GM23338 (cell line): Measurements from ENCODE around the gene NBDY. TPM values are rescaled to one million over a fixed set of nuclear protein-coding genes. Genes with fewer than 3 reads are reported as not detected.
"Not testable (repeated sequence)": the region's sequence is repeated elsewhere in the genome, so short reads cannot be mapped to it uniquely, and the experiment has no call there.

ENCODE experiments used
- ATAC-seq: fragments of 200-7000 bp; cut with Tn5 transposase; 3 replicates; pipeline ENCODE4 v1.9.1; 2020
- DNase-seq: peaks from one replicate; pipeline ENCODE4 v3.0.0-alpha.2; 2015; ENCODE audit warnings: low spot score
- H2AFZ ChIP-seq: fragments of 200-600 bp; sonication (generic); 2 replicates; pipeline ENCODE4 v1.8.0; 2016; ENCODE audit warnings: antibody characterized with exemption, mild to moderate bottlenecking, moderate library complexity
- H3F3A ChIP-seq: fragments of 200-600 bp; sonication (generic); replicated peaks from 2 replicates; pipeline ENCODE4 v1.8.0; 2017; ENCODE audit warnings: antibody characterized with exemption, mixed run types, low read depth
- H3K27ac ChIP-seq: fragments of 200-600 bp; sonication (generic); 2 replicates; pipeline ENCODE4 v1.6.1; 2016; ENCODE audit warnings: low read depth
- H3K27me3 ChIP-seq: fragments of 200-600 bp; sonication (generic); 2 replicates; pipeline ENCODE4 v1.8.0; 2016; ENCODE audit warnings: mild to moderate bottlenecking, mixed run types, moderate library complexity; ENCODE audit not compliant: insufficient read depth
- H3K36me3 ChIP-seq: fragments of 200-600 bp; sonication (generic); 2 replicates; pipeline ENCODE4 v1.8.0; 2016; ENCODE audit warnings: mild to moderate bottlenecking; ENCODE audit not compliant: insufficient read depth
- H3K4me1 ChIP-seq: fragments of 200-600 bp; sonication (generic); 2 replicates; pipeline ENCODE4 v1.8.0; 2016; ENCODE audit warnings: mild to moderate bottlenecking, moderate library complexity; ENCODE audit not compliant: insufficient read depth
- H3K4me2 ChIP-seq: fragments of 200-600 bp; sonication (generic); 2 replicates; pipeline ENCODE4 v1.7.1; 2017; ENCODE audit warnings: mixed run types
- H3K4me3 ChIP-seq: fragments of 200-600 bp; sonication (generic); 2 replicates; pipeline ENCODE4 v1.6.1; 2016; ENCODE audit warnings: mixed run types
- H3K79me2 ChIP-seq: fragments of 200-600 bp; sonication (generic); replicated peaks from 2 replicates; pipeline ENCODE4 v1.8.0; 2017; ENCODE audit warnings: mild to moderate bottlenecking; ENCODE audit not compliant: insufficient read depth
- H3K9me2 ChIP-seq: fragments of 200-600 bp; sonication (generic); 2 replicates; pipeline ENCODE4 v1.8.0; 2017; ENCODE audit not compliant: insufficient read depth
- H4K20me1 ChIP-seq: fragments of 200-600 bp; sonication (generic); replicated peaks from 2 replicates; pipeline ENCODE4 v1.8.0; 2017; ENCODE audit warnings: mild to moderate bottlenecking; ENCODE audit not compliant: insufficient read depth
- H3K27ac Mint-ChIP-seq: 2 replicates; pipeline ENCODE4 v1.8.0; 2020; ENCODE audit warnings: inconsistent platforms, mild to moderate bottlenecking, moderate library complexity, mixed read lengths
- H3K27me3 Mint-ChIP-seq: 3 replicates; pipeline ENCODE4 v1.8.0; 2022; ENCODE audit warnings: low read depth, mild to moderate bottlenecking, moderate library complexity, mixed read lengths, inconsistent platforms; ENCODE audit not compliant: insufficient read depth, poor library complexity
- H3K36me3 Mint-ChIP-seq: 3 replicates; pipeline ENCODE4 v1.8.0; 2021; ENCODE audit warnings: low read depth, mild to moderate bottlenecking, inconsistent platforms, moderate library complexity, mixed read lengths
- H3K4me1 Mint-ChIP-seq: 3 replicates; pipeline ENCODE4 v1.8.0; 2020; ENCODE audit warnings: mild to moderate bottlenecking, inconsistent platforms, mixed read lengths
- H3K4me3 Mint-ChIP-seq: 3 replicates; pipeline ENCODE4 v1.8.0; 2021; ENCODE audit warnings: moderate library complexity, mild to moderate bottlenecking, inconsistent platforms, mixed read lengths
- H3K9me3 Mint-ChIP-seq: 3 replicates; pipeline ENCODE4 v1.8.0; 2020; ENCODE audit warnings: moderate library complexity, mild to moderate bottlenecking, inconsistent platforms, mixed read lengths
- EZH2 ChIP-seq: fragments of 200-600 bp; sonication (generic); IDR thresholded peaks from one replicate; pipeline ENCODE4 v1.8.0; 2017; ENCODE audit warnings: antibody characterized with exemption, mild to moderate bottlenecking, low read depth; ENCODE audit not compliant: unreplicated experiment
- JUNB ChIP-seq: IDR thresholded peaks from one replicate; pipeline ENCODE4 v1.6.1; 2016; ENCODE audit warnings: antibody characterized with exemption; ENCODE audit not compliant: unreplicated experiment
- NANOG ChIP-seq: IDR thresholded peaks from 2 replicates; pipeline ENCODE4 v1.6.1; 2016; ENCODE audit warnings: antibody characterized with exemption, borderline replicate concordance
- POLR2AphosphoS5 ChIP-seq: IDR thresholded peaks from 2 replicates; pipeline ENCODE4 v1.6.1; 2016; ENCODE audit warnings: antibody characterized with exemption, low read depth
- STAT1 ChIP-seq: IDR thresholded peaks from one replicate; pipeline ENCODE4 v1.6.1; 2016; ENCODE audit warnings: antibody characterized with exemption; ENCODE audit not compliant: unreplicated experiment
- long read RNA-seq: library from polyadenylated mRNA; unstranded; transcript quantifications from one replicate; pipeline ENCODE4 v2.0.0, GENCODE V29; 2020; ENCODE audit not compliant: unreplicated experiment
- polyA plus RNA-seq: library from polyadenylated mRNA; unstranded; fragments of >200 nt; fragmentation: Nextera tagmentation; extraction: Ambion mirVana; gene quantifications from 2 replicates; pipeline ENCODE4 v1.2.1, GENCODE V29; 2016
- total RNA-seq: library from RNA; depleted of rRNA; stranded (reverse); fragments of >200 nt; shearing (Covaris generic); gene quantifications from 2 replicates; pipeline ENCODE4 v1.2.3, GENCODE V29; 2014; rRNA removed
- TF ChIP-seq, protein P1 (sequence below): IDR thresholded peaks from 2 replicates; pipeline ENCODE4 v1.6.1; 2016; ENCODE audit warnings: antibody characterized with exemption
- TF ChIP-seq, protein P2 (sequence below), 2 experiments: fragments of 200-600 bp in 1 of 2; sonication (generic) in 1 of 2; conservative IDR thresholded peaks; 2 replicates each; pipeline versions ENCODE4 v1.5.1 to v1.6.1; 2016 to 2017; ENCODE audit warnings: antibody characterized with exemption in 2 of 2, low read depth in 2 of 2, mild to moderate bottlenecking in 2 of 2, moderate library complexity in 1 of 2
- TF ChIP-seq, protein P3 (sequence below): fragments of 250-450 bp; sonication (Bioruptor Pico); IDR thresholded peaks from 2 replicates; pipeline ENCODE4 v1.5.0; 2020; ENCODE audit warnings: mild to moderate bottlenecking, moderate library complexity

The NBDY gene, protein sequence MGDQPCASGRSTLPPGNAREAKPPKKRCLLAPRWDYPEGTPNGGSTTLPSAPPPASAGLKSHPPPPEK
- total RNA-seq (9.6 and 16.9 TPM in 2 replicates), polyA plus RNA-seq (197 and 206 TPM in 2 replicates)
- long read RNA-seq, transcript NBDY-201 (3 exons, 1,529 nt), result major isoform, 101 of 101 reads
- long read RNA-seq, partial matches to known transcripts, result 0 of 101 reads
- long read RNA-seq, other reads (novel, unspliced or antisense), result 0 of 101 reads

DNA sequence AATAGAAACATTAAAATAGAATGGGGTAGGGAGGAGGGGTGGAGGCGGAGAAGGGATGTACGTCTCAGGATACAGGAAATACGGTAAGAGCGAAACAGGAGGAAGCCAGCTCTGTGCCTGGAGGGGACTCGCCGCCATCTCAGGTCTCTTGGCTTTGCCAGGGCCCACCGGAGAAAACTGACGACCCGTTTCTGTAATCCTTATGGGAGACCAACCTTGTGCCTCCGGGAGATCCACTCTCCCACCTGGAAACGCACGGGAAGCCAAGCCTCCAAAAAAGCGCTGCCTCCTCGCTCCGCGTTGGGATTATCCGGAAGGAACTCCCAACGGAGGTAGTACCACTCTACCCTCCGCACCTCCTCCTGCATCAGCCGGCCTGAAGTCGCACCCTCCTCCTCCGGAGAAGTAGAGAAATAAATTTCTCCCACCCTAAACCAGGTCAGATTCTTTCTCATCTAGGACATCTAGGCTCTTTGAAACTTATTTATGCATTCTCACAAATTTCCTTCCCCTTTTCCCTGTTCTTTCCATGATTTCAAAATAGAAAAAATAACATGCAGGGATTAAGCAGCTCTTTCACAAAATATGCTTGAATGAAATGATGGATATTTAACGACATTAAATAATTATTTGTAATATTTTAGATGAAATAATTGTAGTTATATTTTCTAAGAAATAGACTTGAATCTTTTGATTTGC is at the start of gene NBDY:
NBDY (plus strand) TSS at position 92 of the 699 bp plus-strand sequence; CDS start at position 203, 111 bp downstream.
- Histone ChIP-seq H3K27ac (peak within 1 kb of the TSS; percentile 91; the same call in 1 of the 2 replicates), H2AFZ (peak within 1 kb of the TSS; percentile 74; the same call in 1 of the 2 replicates), H3K4me2 (peak within 1 kb of the TSS; percentile 80), H3F3A (no peaks in the 10 kb centered on the region), H3K4me3 (peak within 1 kb of the TSS; percentile 80), H3K4me1 (no peaks in the 10 kb centered on the region), H3K27me3 (no peaks in the 10 kb centered on the region), H3K9me2 (no peaks in the 10 kb centered on the region), H4K20me1 (no peaks in the 10 kb centered on the region), H3K36me3 (no peaks in the 10 kb centered on the region), H3K79me2 (peaks cover 46% of the 10 kb centered on the region)
- Mint-ChIP-seq H3K27me3 (no peaks in the 10 kb centered on the region), H3K36me3 (peaks cover 3% of the 10 kb centered on the region; the same call in 1 of the 3 replicates), H3K4me1 (peaks cover 2% of the 10 kb centered on the region; the same call in 1 of the 3 replicates), H3K4me3 (peak within 1 kb of the TSS; percentile 91), H3K9me3 (no peaks in the 10 kb centered on the region), H3K27ac (peak within 1 kb of the TSS; percentile 91)
- DNase-seq, result peak; percentile 46
- peak; percentile 91 for ATAC-seq
- TF ChIP-seq, protein P1, sequence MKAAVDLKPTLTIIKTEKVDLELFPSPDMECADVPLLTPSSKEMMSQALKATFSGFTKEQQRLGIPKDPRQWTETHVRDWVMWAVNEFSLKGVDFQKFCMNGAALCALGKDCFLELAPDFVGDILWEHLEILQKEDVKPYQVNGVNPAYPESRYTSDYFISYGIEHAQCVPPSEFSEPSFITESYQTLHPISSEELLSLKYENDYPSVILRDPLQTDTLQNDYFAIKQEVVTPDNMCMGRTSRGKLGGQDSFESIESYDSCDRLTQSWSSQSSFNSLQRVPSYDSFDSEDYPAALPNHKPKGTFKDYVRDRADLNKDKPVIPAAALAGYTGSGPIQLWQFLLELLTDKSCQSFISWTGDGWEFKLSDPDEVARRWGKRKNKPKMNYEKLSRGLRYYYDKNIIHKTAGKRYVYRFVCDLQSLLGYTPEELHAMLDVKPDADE, result no peak
- TF ChIP-seq NANOG, result no peak
- TF ChIP-seq EZH2, result no peak
- peak; percentile 43; the same call in 1 of the 2 replicates for TF ChIP-seq POLR2AphosphoS5
- TF ChIP-seq JUNB, result no peak
- TF ChIP-seq, protein P2, sequence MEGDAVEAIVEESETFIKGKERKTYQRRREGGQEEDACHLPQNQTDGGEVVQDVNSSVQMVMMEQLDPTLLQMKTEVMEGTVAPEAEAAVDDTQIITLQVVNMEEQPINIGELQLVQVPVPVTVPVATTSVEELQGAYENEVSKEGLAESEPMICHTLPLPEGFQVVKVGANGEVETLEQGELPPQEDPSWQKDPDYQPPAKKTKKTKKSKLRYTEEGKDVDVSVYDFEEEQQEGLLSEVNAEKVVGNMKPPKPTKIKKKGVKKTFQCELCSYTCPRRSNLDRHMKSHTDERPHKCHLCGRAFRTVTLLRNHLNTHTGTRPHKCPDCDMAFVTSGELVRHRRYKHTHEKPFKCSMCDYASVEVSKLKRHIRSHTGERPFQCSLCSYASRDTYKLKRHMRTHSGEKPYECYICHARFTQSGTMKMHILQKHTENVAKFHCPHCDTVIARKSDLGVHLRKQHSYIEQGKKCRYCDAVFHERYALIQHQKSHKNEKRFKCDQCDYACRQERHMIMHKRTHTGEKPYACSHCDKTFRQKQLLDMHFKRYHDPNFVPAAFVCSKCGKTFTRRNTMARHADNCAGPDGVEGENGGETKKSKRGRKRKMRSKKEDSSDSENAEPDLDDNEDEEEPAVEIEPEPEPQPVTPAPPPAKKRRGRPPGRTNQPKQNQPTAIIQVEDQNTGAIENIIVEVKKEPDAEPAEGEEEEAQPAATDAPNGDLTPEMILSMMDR (conservative IDR thresholded peaks at IDR 0.05; ENCODE audit: low read depth in 2 of 2), result no peak
- TF ChIP-seq, protein P3, sequence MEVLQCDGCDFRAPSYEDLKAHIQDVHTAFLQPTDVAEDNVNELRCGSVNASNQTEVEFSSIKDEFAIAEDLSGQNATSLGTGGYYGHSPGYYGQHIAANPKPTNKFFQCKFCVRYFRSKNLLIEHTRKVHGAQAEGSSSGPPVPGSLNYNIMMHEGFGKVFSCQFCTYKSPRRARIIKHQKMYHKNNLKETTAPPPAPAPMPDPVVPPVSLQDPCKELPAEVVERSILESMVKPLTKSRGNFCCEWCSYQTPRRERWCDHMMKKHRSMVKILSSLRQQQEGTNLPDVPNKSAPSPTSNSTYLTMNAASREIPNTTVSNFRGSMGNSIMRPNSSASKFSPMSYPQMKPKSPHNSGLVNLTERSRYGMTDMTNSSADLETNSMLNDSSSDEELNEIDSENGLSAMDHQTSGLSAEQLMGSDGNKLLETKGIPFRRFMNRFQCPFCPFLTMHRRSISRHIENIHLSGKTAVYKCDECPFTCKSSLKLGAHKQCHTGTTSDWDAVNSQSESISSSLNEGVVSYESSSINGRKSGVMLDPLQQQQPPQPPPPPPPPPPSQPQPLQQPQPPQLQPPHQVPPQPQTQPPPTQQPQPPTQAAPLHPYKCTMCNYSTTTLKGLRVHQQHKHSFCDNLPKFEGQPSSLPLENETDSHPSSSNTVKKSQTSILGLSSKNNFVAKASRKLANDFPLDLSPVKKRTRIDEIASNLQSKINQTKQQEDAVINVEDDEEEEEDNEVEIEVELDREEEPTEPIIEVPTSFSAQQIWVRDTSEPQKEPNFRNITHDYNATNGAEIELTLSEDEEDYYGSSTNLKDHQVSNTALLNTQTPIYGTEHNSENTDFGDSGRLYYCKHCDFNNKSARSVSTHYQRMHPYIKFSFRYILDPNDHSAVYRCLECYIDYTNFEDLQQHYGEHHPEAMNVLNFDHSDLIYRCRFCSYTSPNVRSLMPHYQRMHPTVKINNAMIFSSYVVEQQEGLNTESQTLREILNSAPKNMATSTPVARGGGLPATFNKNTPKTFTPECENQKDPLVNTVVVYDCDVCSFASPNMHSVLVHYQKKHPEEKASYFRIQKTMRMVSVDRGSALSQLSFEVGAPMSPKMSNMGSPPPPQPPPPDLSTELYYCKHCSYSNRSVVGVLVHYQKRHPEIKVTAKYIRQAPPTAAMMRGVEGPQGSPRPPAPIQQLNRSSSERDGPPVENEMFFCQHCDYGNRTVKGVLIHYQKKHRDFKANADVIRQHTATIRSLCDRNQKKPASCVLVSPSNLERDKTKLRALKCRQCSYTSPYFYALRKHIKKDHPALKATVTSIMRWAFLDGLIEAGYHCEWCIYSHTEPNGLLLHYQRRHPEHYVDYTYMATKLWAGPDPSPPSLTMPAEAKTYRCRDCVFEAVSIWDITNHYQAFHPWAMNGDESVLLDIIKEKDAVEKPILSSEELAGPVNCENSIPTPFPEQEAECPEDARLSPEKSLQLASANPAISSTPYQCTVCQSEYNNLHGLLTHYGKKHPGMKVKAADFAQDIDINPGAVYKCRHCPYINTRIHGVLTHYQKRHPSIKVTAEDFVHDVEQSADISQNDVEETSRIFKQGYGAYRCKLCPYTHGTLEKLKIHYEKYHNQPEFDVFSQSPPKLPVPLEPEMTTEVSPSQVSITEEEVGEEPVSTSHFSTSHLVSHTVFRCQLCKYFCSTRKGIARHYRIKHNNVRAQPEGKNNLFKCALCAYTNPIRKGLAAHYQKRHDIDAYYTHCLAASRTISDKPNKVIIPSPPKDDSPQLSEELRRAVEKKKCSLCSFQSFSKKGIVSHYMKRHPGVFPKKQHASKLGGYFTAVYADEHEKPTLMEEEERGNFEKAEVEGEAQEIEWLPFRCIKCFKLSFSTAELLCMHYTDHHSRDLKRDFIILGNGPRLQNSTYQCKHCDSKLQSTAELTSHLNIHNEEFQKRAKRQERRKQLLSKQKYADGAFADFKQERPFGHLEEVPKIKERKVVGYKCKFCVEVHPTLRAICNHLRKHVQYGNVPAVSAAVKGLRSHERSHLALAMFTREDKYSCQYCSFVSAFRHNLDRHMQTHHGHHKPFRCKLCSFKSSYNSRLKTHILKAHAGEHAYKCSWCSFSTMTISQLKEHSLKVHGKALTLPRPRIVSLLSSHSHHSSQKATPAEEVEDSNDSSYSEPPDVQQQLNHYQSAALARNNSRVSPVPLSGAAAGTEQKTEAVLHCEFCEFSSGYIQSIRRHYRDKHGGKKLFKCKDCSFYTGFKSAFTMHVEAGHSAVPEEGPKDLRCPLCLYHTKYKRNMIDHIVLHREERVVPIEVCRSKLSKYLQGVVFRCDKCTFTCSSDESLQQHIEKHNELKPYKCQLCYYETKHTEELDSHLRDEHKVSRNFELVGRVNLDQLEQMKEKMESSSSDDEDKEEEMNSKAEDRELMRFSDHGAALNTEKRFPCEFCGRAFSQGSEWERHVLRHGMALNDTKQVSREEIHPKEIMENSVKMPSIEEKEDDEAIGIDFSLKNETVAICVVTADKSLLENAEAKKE (CRISPR knock-in tag), result no peak
- no peak for TF ChIP-seq STAT1

DNA sequence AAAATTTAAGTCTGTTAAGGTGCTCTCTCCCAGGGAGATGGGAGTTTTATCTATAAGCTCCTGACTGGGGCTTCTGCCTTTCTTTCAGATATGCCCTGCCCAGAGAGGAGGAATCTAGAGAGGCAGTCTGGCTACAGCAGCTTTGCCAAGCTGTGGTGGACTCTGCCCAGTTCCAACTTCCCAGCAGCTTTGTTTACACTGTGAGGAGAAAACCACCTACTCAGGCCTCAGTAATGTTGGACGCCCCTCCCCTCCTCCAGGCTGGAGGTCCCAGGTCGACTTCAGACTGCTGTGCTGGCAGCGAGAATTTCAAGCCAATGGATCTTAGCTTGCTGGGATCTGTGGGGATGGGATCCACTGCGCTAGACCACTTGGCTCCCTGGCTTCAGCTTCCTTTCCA is 24.5 kb upstream of the NBDY start:
- H3K9me3 Mint-ChIP-seq, result peaks cover 13% of the 10 kb centered on the region
- H2AFZ ChIP-seq, H3K27ac ChIP-seq, DNase-seq, H3K4me1 Mint-ChIP-seq, H3K9me2 ChIP-seq, H3K4me2 ChIP-seq, H4K20me1 ChIP-seq, H3K27me3 Mint-ChIP-seq, H3K4me3 Mint-ChIP-seq, H3K27ac Mint-ChIP-seq, H3K4me3 ChIP-seq, H3K4me1 ChIP-seq, ATAC-seq, H3F3A ChIP-seq, H3K36me3 Mint-ChIP-seq, H3K79me2 ChIP-seq, H3K36me3 ChIP-seq, H3K27me3 ChIP-seq: not testable (repeated sequence)
